AG04449 (cell line): Measurements from ENCODE around the gene LCP1.

Source experiments
- CTCF ChIA-PET: fragments of 350-600 bp; formaldehyde crosslinking; extraction: SDS; loops from one replicate; lab custom pipeline; 2021; ENCODE audit warnings: antibody characterized with exemption; lab: Yijun Ruan, JAX
- POLR2A ChIA-PET: fragments of 400-600, 350-600 bp; formaldehyde crosslinking; extraction: SDS; loops from one replicate; lab custom pipeline; 2020; ENCODE audit warnings: antibody characterized with exemption, inconsistent platforms; lab: Yijun Ruan, JAX
- DNase-seq: peaks from one replicate; pipeline ENCODE4 v3.0.0-alpha.2; 2010; ENCODE audit warnings: low read depth, low spot score
- H3K4me3 ChIP-seq: 2 replicates; pipeline ENCODE4 v1.5.1; 2011; ENCODE audit warnings: low read depth, mild to moderate bottlenecking, control low read depth, low read length
- TF ChIP-seq, protein P1 (sequence below): IDR thresholded peaks from one replicate; pipeline ENCODE4 v1.5.1; 2011; ENCODE audit warnings: mild to moderate bottlenecking, moderate library complexity, low read length, control low read depth, inconsistent platforms; ENCODE audit not compliant: insufficient read depth; ENCODE audit errors: missing control alignments

Gene LCP1

GRCh38 chr13:46111151-46111550 lies 70.8 kb downstream of the LCP1 start:
- ChIA-PET CTCF (interaction anchor here (2.2 kb wide), 1 partner anchor 15 kb away, joined by 8 read pairs; no protein-coding TSS in a partner anchor), POLR2A (no interaction called here)
- TF ChIP-seq, protein P1, sequence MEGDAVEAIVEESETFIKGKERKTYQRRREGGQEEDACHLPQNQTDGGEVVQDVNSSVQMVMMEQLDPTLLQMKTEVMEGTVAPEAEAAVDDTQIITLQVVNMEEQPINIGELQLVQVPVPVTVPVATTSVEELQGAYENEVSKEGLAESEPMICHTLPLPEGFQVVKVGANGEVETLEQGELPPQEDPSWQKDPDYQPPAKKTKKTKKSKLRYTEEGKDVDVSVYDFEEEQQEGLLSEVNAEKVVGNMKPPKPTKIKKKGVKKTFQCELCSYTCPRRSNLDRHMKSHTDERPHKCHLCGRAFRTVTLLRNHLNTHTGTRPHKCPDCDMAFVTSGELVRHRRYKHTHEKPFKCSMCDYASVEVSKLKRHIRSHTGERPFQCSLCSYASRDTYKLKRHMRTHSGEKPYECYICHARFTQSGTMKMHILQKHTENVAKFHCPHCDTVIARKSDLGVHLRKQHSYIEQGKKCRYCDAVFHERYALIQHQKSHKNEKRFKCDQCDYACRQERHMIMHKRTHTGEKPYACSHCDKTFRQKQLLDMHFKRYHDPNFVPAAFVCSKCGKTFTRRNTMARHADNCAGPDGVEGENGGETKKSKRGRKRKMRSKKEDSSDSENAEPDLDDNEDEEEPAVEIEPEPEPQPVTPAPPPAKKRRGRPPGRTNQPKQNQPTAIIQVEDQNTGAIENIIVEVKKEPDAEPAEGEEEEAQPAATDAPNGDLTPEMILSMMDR: no peak
- DNase-seq: no peak
- H3K4me3 ChIP-seq: no peak overlapping the region

DNA sequence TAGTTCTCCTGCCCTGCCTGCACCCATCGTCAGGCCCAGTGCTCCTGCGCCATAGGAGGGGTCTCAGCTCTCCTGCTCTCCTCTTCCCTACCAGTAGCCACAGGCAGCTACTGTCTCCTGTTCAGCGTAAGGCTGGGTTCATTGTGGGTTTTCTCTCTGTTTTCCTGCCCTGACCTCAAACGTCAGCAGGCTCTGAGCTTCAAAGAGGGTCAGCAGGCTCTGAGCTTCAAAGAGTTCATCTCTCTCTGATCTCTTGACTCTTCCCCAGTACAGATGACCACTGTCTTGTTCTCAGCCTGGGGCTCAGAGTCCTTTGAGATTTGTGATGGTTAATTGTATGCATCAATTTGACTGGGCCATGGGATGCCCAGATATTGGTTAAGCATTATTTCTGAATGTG lies 72.5 kb downstream of the LCP1 start:
- CTCF ChIA-PET: no interaction called here
- TF ChIP-seq, protein P1: no peak
- no peak for DNase-seq
- H3K4me3 ChIP-seq: no peak overlapping the region
- POLR2A ChIA-PET: no interaction called here

DNA sequence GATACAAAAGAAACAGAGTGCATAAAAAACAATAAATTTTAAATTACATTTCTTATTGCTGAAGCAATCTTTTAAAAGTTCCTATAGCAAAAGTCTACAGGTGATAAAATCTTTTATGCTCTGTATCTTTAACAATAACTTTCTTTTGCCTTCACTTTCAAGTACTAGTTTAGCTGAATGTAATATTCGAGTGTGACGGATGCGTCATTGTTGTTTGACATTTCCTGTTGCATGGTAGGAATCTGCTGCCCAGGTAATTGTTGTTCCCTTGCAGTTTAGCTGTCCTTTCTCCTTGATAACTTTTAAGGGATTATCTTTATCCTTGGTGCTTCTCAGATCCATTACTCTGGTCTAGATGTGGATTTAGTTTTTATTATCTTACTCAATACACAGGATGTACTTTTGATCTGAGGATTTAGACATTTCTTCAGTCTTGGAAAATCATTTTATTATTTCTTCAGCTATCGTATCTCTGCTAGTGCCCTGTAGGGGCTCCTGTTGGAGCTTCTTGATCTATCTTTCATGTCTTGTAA lies 75.1 kb downstream of the LCP1 start:
- TF ChIP-seq, protein P1: no peak
- no peak overlapping the region for H3K4me3 ChIP-seq
- DNase-seq: no peak
- ChIA-PET POLR2A (no interaction called here), CTCF (interaction anchor here (1.0 to 2.2 kb wide), 2 partner anchors 15 to 19 kb away, joined by 4 to 7 read pairs; no protein-coding TSS in a partner anchor)

DNA sequence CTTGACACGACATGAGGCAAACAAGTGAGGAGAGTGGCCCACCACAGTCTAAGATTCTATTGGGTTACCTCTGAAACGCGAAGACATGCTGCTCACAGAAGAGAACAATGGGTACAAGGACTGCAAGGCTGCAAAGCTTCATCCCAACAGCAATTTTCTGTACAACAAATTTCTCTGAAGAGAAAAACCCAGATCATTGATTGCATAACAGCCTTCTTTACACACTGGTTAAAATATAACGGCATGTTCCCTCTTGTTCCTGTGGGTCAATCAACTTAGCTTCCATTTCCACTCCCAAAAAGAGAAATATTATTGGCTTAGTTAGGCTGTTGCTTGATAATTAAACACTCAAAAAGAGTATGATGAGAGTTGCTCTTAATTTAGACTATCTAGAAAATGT lies 77.1 kb downstream of the LCP1 start, which contains the start of gene CPB2:
Gene CPB2, minus strand, starts transcription at position 166 of the 400 bp plus-strand sequence. Its CDS starts 24 bp downstream, at position 142.
- CTCF ChIA-PET: interaction anchor here (0.8 kb wide), 1 partner anchor 481 kb away, joined by 3 read pairs; no protein-coding TSS in a partner anchor
- no peak for DNase-seq
- no peak within 1 kb of the TSS for H3K4me3 ChIP-seq
- POLR2A ChIA-PET: no interaction called here
- TF ChIP-seq, protein P1: no peak

- CTCF ChIA-PET: interaction anchor here (1.1 kb wide), 1 partner anchor 23 kb away, joined by 5 read pairs; no protein-coding TSS in a partner anchor
- POLR2A ChIA-PET: no interaction called here
- no peak overlapping the region for H3K4me3 ChIP-seq
- TF ChIP-seq, protein P1: no peak
- DNase-seq: no peak
Observed at GRCh38 chr13:46103037-46103436, 78.9 kb downstream of the LCP1 start.

DNA sequence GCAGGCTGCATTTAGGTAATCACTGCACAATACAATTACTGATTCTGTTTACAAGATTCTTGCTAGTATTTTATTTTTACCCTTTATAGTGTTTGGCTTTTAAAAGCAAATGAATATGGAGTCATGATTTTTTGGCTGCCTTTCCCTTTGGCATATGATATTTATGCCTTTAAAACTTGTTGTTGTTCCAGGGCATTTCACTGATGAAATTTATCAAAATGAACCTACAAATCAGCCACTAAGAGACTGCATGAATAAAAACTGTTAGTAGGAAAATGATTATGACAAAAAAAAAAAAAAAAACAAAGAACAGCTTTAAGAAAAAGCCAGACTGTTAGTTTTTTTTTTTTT lies 79.7 kb downstream of the LCP1 start:
- POLR2A ChIA-PET: no interaction called here
- TF ChIP-seq, protein P1: no peak

More for the DNA sequence above, 79.7 kb downstream of the LCP1 start:
- no peak for DNase-seq
- CTCF ChIA-PET: interaction anchor here (1.1 kb wide), 1 partner anchor 24 kb away, joined by 5 read pairs; no protein-coding TSS in a partner anchor
- no peak overlapping the region for H3K4me3 ChIP-seq
